NCI-H82 treated with DMSO at 0.1 percent for 48 hours (cell line): ENCODE measurements around the gene MAP2K1.
"Not testable (repeated sequence)": the region's sequence is repeated elsewhere in the genome, so short reads cannot be mapped to it uniquely, and the experiment has no call there.

Experiments
- DNase-seq: peaks from one replicate; lab custom pipeline; 2025; ENCODE audit not compliant: unreplicated experiment; lab: John Stamatoyannopoulos, UW

MAP2K1 gene

GRCh38 chr15:66423149-66423548, 36.4 kb downstream of the MAP2K1 start:
- DNase-seq, result no peak

GRCh38 chr15:66424963-66425612, 38.4 kb downstream of the MAP2K1 start:
- DNase-seq, result no peak

- DNase-seq, result no peak
Observed at GRCh38 chr15:66425837-66426236, 39.1 kb downstream of the MAP2K1 start.

GRCh38 chr15:66429117-66429516, 42.4 kb downstream of the MAP2K1 start:
- no peak for DNase-seq

GRCh38 chr15:66429546-66429945, 42.8 kb downstream of the MAP2K1 start:
- DNase-seq, result no peak

- DNase-seq, result no peak
Observed at GRCh38 chr15:66430627-66431255, 44.0 kb downstream of the MAP2K1 start.

GRCh38 chr15:66433726-66434125, 47.0 kb downstream of the MAP2K1 start:
- DNase-seq, result no peak

GRCh38 chr15:66440501-66440900, 53.8 kb downstream of the MAP2K1 start:
- DNase-seq, result no peak

- DNase-seq, result no peak
Observed at GRCh38 chr15:66452420-66452819, 65.7 kb downstream of the MAP2K1 start.

GRCh38 chr15:66452971-66453580, 66.4 kb downstream of the MAP2K1 start:
- no peak for DNase-seq

- DNase-seq, result no peak
Observed at GRCh38 chr15:66454143-66454542, 67.4 kb downstream of the MAP2K1 start.

- no peak for DNase-seq
Observed at GRCh38 chr15:66456211-66456610, 69.5 kb downstream of the MAP2K1 start.

GRCh38 chr15:66459818-66460615, 73.3 kb downstream of the MAP2K1 start:
- no peak for DNase-seq

GRCh38 chr15:66461294-66461693, 74.6 kb downstream of the MAP2K1 start:
- not testable (repeated sequence) for DNase-seq

- DNase-seq, result no peak
Observed at GRCh38 chr15:66461917-66462316, 75.2 kb downstream of the MAP2K1 start.

- no peak for DNase-seq
Observed at GRCh38 chr15:66462627-66463026, 75.9 kb downstream of the MAP2K1 start.

GRCh38 chr15:66465294-66465693, 78.6 kb downstream of the MAP2K1 start:
- DNase-seq, result not testable (repeated sequence)

- not testable (repeated sequence) for DNase-seq
Observed at GRCh38 chr15:66467162-66468040, 80.7 kb downstream of the MAP2K1 start.

GRCh38 chr15:66470825-66471224, 84.1 kb downstream of the MAP2K1 start:
- DNase-seq, result not testable (repeated sequence)

GRCh38 chr15:66472176-66472999, 85.7 kb downstream of the MAP2K1 start:
- DNase-seq, result no peak
